Measurements from ENCODE around the gene REPS2.
"Not testable (repeated sequence)": the region's sequence is repeated elsewhere in the genome, so short reads cannot be mapped to it uniquely, and the experiment has no call there.

Gene REPS2

DNA sequence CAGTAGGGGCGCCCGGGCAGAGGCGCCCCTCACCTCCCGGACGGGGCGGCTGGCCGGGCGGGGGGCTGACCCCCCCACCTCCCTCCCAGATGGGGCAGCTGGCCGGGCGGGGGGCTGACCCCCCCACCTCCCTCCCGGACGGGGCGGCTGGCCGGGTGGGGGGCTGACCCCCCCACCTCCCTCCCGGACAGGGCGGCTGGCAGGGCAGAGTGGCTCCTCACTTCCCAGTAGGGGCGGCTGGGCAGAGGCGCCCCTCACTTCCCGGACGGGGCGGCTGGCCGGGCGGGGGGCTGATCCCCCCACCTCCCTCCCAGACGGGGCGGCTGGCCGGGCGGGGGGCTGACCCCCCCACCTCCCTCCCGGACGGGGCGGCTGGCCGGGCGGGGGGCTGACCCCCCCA lies 18.5 kb downstream of the REPS2 start:
- not testable (repeated sequence) for DNase-seq

DNA sequence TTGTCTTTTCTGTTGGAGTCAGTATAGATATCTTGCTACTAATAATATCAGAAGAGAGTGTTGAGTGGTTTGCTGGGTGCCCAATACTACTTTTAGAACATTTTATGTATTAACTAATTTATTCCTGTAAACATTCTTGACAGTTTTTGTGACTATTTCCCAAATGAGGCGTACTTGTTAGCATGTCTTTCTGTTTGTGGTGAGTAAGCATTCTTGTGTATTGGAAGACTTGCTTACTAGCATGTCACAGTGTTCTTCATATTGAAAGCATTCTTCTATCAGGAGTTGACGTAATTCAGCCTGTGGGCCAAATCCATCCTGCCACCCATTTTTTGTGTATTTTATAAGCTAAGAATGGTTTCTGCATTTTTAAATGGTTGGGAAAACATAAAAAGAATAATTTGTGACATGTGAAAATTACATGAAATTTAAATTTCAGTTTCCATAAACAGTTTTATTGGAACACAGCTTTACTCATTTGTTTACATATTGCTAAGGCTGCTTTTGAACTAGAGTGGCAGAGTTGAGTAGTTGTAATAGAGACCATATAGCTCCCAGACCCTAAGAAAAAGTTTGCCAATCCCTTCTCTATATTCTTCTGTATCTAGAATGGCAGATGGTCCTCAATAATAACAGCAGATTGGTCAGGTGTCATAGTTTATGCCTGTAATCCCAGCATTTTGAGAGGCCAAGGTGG lies 20.4 kb downstream of the REPS2 start:
- DNase-seq: no peak

DNA sequence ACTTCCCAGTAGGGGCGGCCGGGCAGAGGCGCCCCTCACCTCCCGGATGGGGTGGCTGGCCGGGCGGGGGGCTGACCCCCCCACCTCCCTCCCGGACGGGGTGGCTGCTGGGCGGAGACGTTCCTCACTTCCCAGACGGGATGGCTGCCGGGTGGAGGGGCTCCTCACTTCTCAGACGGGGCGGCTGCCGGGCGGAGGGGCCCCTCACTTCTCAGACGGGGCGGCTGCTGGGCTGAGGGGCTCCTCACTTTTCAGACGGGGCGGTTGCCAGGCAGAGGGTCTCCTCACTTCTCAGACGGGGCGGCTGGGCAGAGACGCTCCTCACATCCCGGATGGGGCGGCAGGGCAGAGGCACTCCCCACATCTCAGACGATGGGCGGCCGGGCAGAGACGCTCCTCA lies 22.3 kb downstream of the REPS2 start:
- not testable (repeated sequence) for DNase-seq

DNA sequence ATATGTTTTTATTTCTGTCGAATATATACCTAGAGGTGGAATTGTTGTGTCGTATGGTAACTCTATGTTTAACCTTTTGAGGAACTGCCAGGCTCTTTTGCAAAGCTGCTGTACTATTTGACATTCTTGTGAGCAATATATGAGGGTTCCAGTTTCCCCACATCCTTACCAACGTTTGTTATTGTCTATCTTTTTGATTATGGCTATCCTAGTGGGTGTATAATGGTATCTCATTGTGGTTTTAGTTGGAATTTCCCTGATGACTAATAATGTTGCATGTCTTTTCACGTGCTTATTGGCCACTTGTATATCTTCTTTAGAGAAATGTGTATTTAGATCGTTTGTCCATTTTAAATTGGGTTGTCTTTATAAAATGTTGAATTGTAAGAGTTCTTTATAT lies 24.5 kb downstream of the REPS2 start:
- DNase-seq: no peak

DNA sequence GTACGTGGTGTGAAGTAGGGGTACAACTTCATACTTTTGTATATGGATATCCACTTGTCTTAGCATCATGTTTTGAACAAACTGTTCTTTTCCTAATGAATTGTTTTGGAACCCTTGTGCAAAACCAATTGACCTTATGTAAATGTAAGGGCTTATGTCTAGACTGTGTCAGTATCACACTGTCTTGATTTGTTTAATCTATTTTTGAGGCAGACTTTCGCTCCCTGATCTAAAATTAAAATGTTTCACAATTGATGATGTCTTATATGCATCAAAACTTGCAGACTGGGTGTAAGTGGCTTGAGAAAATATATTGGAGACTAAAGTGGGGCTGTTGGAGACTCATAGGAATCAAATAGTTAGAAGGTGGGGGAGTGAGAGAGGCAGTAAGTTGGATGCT lies 25.2 kb downstream of the REPS2 start:
- no peak for DNase-seq

DNA sequence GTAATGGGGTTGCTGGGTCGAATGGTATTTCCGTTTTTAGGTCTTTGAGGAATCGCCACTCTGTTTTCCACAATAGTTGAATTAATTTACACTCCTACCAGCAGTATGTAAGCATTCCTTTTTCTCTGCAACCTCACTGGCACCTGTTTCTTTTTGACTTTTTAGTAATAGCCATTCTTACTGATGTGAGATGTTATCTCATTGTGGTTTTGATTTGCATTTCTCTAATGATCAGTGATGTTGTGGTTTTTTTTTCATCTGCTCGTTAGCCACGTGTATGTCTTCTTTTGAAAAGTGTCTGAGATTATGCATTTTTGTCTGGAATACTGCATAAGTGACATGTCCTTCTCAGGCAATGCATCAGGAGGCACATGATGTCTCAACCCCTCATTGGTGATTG lies 28.8 kb downstream of the REPS2 start:
- DNase-seq: no peak

DNA sequence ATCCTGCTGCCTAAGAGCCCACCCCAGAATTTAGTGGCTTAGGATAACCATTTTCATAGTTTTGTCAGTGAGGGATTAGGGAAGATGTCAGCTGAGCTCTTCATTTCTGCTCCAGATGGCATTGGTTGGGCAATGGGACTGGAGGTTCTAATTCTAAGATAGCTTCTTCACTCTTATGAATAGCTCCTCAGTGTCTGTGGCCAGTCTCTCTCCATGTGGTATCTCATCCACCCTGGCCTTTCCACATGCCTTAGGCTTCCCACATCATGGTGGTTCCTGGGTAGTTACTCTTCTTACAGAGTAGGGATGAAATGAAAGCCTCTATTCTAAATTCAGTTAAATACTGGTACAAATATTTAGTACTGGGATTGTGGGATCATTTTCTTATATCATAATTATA lies 31.3 kb downstream of the REPS2 start:
- DNase-seq: no peak

DNA sequence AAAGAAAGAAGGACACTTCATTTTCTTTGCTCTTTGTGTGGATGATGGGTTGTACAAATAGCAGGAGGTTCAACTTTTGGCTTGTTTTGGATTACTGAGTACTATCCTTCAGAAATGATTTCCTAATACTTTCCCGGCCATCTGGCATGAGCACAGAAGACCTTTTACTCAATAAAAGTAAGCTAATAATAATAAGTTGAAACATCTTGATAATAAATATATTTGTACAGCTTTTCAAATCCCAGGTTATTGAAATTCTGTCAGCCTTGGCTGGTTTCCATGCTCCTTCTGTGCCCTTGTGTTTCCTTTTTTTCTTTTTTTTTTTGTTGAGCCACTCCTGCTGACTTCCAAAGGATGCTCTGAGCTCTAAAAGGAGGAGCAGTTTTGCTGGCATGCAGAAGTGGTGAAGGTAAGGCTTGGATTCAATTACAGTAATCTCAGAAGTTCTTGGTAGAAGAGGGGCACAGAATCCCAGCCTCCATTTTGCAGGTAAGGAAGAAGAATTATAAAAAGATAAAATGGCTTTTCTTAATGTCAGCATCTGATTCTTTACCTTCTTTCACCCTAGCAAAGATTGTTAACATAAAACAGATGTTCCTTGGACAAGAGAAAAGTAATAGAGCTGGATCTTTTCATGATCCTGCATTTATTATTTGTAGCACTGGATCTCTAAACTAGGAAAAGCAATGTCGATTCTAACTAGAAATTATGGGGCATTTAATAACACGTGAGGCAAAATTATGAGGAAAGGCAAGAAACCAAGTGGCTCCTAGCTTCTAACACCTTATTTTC lies 31.9 kb downstream of the REPS2 start:
- DNase-seq: no peak

DNA sequence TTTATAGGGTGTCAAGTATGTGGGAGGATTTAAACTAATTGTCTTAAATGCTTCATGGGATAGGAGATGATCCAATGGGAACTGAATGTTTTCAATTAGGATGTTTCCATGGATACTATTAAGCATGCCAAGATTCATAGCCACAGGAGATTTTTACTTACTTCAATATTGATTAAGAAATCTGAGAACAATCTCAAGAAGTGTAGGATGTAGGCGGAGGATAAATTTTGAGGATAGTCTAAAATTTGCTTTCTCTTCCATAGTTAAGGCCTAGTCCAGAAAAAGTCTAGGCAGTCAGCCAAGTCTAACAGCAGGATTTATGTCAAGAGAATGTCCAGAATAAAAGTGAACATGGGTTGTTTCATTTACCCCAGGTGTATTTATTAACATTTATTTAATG lies 32.8 kb downstream of the REPS2 start:
- DNase-seq: no peak

DNA sequence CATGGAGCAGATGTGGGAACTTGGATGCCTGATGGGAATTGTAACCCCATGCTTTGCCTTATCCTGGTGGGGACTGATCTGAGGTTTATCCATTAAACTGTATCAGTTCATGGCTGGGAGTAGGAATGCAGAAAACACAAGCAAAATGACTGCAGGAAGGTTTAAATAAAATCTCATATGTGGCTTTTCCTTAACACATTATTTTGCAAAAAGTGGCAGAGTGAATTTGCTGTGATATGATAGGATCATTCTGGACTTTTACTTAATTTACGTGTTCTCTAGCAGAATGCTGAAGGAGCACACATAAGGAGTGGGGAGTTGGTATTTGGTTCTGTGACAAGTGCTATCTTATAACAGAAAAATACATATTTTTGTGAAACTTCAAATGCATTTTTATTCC lies 34.8 kb downstream of the REPS2 start:
- DNase-seq: no peak

DNA sequence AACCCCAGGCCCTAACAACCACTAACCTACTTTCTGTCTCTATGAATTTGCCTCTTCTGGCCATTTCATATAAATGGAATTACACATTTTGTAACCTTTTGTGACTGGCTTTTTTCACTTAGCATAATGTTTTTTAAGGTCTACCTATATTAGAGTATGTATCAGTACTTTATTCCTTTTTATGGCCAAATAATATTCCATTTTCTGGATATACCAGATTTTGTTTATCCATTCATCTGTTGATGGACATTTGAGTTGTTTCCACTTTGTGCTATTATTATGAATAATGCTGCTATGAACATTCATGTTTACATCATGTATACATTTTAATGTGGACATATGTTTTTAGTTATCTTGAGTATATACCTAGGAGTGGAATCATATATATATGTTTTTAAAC lies 35.5 kb downstream of the REPS2 start:
- DNase-seq: no peak

DNA sequence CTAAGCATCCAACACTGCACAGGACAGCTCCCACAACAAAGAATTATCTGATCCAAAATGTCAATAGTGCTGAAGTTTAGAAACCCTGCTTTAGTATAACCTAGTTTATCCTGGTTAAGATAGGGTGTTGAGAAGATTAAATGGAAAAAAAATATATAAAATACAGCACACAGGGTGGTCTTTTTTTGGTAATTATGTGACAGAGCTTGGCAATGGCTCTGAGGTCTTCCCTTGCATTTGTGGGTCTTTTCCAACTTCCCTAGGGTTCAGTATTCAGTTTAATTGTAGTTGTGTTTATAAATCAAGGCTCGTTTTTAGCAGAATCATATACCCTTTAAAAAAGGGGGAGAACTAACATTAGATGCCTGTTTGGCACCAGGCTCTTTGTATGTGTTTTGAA lies 36.6 kb downstream of the REPS2 start:
- no peak for DNase-seq

DNA sequence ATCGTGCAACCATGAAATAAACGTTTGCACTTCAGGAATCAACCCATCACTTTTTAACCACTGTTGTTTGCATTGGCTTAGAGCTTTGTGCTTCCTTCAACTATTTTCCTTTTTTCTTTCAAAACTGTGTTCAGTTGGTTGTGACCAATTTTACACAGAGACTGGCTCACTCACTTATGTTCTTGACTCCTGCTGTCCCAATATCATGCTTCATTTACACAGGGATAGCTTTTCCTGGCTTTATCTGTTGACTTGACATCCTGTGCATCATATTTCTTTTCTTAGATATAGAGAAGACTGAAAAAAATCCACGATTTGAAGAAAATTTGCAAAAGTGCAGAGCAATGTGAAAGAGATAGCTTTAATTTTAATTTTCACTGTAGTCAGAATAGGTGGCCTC lies 38.8 kb downstream of the REPS2 start:
- DNase-seq: no peak

DNA sequence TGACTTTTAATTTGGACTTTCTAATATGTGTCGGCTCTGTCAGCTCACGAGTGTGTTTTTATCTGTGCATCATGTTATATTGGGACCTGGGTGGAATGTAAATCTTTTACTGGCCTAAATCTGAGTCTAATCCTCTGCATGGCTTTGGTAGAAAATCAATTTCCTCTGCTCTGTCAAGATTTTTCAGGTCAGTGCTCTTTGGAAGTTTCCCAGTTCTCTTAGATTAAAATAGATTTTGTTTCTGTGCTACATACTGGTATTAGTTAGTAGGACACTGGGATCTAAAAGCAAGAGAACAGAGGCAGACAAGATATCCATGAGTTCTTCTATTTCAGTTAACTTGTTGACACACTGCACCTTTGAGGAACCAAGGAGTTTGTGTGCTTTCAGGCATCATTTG lies 39.7 kb downstream of the REPS2 start:
- DNase-seq: no peak

DNA sequence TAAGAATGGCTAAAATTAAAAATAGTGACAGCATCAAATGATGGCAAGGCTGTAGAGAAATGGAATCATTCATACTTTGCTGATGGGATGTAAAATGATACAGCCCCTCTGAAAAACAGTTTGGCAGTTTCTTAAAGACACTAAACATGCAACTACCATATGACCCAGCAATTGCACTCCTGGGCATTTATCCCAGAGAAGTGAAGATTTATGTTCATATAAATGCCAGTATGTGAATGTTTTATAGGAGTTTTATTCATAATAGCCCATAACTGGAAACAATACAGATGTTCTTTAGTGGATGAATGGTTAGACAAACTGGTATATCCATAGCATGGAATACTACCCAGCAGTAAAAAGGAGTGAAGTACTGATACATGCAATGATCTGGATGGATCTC lies 43.3 kb downstream of the REPS2 start:
- DNase-seq: no peak

DNA sequence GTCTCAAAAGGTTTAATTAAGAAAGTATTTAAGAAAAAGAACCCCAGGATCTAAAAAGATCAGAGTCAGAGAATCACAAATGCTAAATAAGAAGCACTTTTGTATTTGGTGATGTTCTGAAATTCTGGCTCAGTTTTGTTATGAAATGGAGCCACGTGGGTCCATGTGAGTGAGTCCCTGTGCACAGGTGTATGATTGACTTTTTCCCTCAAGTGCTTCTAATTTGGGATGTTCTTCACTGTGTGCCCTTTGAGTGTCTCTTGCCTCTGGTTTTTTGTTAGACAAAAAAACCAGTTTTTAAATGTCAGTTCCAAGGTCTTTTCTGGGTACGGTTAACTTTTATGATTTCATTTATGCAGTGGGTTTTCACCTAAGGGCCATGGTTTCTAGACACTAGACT lies 44.4 kb downstream of the REPS2 start:
- DNase-seq: no peak

DNA sequence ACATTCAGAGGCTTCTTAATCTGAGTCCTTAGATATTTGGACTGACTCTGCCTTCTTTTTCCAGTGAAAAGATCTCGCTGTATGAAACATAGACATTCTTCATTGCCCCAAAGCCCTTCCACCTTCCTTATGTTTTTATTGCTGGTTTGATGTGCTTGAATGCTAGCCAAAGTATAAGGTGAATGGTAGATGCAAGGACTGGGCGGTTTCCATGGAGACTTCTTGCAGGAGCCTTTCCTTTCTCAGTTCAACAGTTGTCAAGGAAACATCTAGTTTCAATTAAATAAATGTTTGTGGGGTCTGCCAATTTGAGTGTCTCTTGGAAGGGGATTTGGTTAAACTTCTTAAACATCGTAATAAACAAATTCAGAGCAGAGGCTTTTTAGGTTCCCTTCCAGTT lies 46.0 kb downstream of the REPS2 start:
- no peak for DNase-seq

DNA sequence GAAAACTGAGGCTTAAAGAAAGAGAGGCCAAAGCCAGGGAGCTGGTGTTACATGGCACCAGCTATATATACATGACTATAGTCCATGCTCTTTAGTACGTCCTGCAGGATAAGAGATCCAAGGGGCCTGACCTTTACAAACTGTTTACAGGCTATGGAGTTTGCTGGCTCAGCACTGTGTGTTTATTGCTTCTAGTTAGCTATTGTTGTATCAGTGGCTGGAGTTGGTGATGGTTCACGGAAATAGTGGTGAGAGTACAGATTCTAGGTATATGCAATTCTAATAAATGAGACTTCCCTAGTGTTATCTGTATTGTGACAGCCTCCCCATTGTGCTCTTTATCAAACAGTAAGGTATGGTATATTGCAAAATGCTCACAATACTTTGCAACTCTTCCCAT lies 46.5 kb downstream of the REPS2 start:
- no peak for DNase-seq

DNA sequence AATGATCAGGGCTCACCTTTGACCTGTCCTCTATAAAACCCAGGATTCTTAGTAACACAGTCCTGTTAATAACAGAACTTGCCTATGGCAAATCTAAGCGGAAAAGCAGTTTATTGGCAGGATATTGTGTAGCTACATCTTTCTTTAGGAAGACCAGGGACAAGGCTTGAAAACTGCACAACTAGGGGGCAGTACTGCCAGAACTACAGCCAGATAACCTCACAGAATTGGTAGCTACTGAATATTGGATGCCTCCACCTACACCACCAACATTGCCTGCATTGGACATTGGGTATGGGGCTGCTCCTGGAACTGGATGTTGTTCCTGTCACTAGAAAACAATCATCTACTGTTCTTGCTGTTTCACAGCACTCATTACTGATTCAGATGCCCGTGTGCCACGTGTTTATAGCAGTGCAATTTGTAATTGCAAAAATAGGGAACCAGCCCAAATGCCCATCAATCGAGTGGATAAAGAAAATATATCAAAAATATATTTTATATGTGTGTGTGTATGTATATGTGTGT lies 47.4 kb downstream of the REPS2 start:
- DNase-seq: no peak

DNA sequence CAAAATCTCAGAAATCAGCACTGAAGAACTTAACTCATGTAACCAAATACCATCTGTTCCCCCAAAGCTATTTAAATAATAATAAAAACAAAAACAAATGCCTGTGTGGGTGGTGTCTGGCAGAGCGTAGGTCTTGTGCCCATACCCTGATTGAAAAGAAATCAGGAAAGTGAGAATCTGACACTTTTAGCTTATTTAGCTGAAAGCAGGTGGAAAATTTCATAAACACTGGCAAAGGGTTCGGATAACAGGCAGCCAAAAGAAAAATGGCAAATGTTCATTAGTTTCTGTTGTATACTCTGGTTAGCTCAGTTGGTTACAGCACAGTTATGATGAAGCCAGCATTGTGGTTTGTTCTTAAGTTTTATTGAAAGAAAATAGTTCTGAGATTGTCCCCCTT lies 48.3 kb downstream of the REPS2 start:
- no peak for DNase-seq

DNA sequence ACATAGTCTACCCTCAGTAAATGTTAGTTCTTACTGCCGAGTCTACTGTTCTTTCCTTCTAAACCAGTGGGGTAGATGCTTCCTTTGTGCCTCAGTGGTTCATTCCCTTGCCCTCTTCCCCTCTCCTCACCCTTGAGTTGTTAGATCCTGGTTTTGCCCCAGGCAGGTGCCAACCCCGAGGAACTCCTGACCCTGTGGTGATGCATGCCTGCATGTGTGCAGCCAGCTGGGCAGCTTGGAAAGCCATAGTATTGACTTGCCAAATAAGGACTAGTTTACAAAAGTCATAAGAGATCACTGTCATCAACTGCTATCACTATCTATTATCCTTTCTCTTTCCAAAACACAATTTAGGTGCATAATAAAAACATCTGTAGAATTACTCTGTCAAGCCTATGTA lies 50.9 kb downstream of the REPS2 start:
- no peak for DNase-seq

DNA sequence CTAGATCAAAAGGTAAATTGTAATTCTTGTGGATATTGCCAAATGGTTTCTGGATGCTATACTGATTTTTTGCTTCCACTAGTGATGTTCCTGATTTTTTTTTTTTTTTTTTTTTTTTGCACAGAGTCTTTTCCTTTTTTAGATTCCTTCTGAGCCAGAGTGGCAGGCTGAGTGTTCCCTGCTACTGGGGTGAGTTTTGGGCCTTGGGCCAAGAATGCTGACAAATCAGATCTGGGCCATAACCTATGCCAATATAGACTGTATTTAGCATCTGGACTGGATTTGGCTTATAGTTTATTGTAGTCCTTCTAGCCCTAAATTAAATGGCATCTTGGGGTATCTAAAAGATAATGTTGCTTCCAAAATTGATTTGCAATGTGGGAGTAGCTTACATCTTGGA lies 52.8 kb downstream of the REPS2 start:
- DNase-seq: no peak

DNA sequence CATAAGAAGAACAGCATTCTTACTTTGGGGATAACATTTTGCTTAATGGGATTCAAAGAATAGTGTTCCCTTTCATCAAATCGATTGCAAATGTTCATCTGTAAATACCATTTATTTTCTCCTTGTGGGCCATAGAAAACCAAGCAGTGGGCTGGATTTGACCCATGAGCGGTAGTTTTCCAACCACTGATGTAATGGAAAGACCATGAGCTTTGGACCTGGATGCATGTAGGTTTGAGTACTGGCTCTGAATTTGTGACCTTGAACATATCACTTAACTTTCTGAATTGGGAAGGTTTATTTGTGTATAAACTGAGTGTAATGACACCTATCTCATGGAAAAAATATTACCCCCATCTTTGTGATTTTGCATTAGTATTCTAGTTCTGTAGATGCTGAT lies 54.3 kb downstream of the REPS2 start:
- DNase-seq: no peak

DNA sequence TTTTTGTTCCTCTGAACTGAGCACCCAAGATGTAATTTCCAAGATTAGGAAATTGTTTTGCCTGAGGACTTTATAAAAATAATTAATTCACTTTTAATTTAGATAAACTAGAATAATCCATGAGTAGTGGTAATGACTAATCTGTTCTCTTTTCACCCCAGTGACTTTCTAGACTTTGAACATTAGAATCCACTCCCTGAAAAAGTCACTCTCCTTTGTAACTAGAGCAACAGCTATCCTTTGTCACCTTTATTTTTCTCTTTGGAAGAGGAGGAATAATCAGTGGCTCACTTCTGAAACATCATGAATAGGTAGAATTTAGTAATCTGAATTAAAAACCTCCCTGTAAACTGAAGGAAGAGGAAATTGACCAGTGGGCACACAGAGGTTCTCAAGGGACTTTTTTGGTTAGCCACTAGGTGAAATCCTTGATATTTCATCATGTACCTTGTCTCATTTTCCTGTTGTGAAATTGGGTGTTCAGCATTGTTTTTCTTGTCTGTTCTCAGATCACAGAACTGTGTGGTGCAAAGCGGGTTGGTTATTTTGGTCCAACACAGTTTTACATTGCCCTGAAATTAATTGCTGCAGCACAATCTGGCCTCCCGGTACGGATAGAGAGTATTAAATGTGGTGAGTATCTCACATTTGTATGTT lies 59.4 kb downstream of the REPS2 start:
- DNase-seq: no peak
